Astrocyte of the cerebellum (primary cell): ENCODE measurements around the gene DCHS1.

Experiments
- DNase-seq: peaks from one replicate; pipeline ENCODE4 v3.0.0-alpha.2; 2011; ENCODE audit warnings: low read depth
- H3K4me3 ChIP-seq: 2 replicates; pipeline ENCODE4 v1.5.1; 2011; ENCODE audit warnings: mild to moderate bottlenecking, low read depth, low read length, moderate library complexity
- CTCF ChIP-seq: IDR thresholded peaks from 2 replicates; pipeline ENCODE4 v1.5.1; 2012; ENCODE audit warnings: low read length, low read depth, moderate library complexity, mild to moderate bottlenecking; ENCODE audit errors: missing control alignments
- in situ Hi-C: cut with HindIII; loops from 2 replicates; pipeline ENCODE4 v1.10.0; 2017; ENCODE audit warnings: low sequenced_read_pairs

The DCHS1 gene

GRCh38 chr11:6640985-6641701, 14.5 kb downstream of the DCHS1 start:
- TF ChIP-seq CTCF, result no peak
- in situ Hi-C loops, result no loop called here
- no peak for DNase-seq
- no peak overlapping the region for H3K4me3 ChIP-seq

GRCh38 chr11:6640036-6640984, 15.3 kb downstream of the DCHS1 start:
- in situ Hi-C loops, result no loop called here
- no peak overlapping the region for H3K4me3 ChIP-seq
- TF ChIP-seq CTCF, result no peak
- no peak for DNase-seq

GRCh38 chr11:6638429-6638828, 17.2 kb downstream of the DCHS1 start:
- no peak for TF ChIP-seq CTCF
- H3K4me3 ChIP-seq, result no peak overlapping the region
- in situ Hi-C loops, result no loop called here
- no peak for DNase-seq

GRCh38 chr11:6637871-6638270, 17.7 kb downstream of the DCHS1 start:
- peak; percentile 48 for DNase-seq
- no peak for TF ChIP-seq CTCF
- H3K4me3 ChIP-seq, result no peak overlapping the region
- in situ Hi-C loops, result no loop called here

GRCh38 chr11:6636480-6636879, 19.1 kb downstream of the DCHS1 start:
- in situ Hi-C loops, result no loop called here
- TF ChIP-seq CTCF, result no peak
- H3K4me3 ChIP-seq, result no peak overlapping the region
- DNase-seq, result no peak

GRCh38 chr11:6635082-6635932, 20.3 kb downstream of the DCHS1 start:
- TF ChIP-seq CTCF, result no peak
- in situ Hi-C loops, result no loop called here
- no peak for DNase-seq
- H3K4me3 ChIP-seq, result no peak overlapping the region
